Right renal cortex interstitium (tissue), 3 donors: ENCODE data around the gene C1orf105. TPM values are rescaled to one million over a fixed set of nuclear protein-coding genes. Genes with fewer than 3 reads are reported as not detected.

Experiments used
- DNase-seq, 3 donors: peaks; one replicate each; pipeline ENCODE4 v3.0.0-alpha.2; 2013; ENCODE audit warnings: low read depth in 3 of 3, low spot score in 2 of 3
- polyA plus RNA-seq, 3 donors: library from polyadenylated mRNA; unstranded; fragments of 120-200 nt; gene quantifications; one replicate each; pipeline ENCODE4 v1.2.1, GENCODE V29; 2013; ENCODE audit not compliant: insufficient read length in 3 of 3

Gene C1orf105
- polyA plus RNA-seq, 3 donors = 0.28 TPM; not detected in 2

GRCh38 chr1:172395576-172395975, 24.9 kb upstream of the C1orf105 start:
- no peak for DNase-seq

DNA sequence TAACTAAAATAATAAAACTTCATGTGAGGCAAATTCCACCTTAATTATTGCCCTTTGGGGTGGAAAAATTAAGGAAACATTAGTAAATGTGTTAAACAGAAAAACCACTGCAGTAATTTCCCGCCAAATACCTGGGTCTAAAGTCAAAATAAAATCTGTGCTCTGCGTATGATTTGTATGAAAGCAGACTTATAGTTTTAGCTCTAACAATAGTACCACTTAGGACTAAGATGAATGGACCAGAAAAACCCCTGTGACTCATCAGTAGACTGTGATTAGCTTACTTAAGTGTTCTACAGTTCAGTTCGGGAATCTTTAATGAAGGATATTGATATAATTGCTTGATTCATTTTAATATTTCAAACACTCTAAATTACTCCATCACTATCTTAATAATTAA, 23.3 kb upstream of the C1orf105 start:
- DNase-seq = no peak

DNA sequence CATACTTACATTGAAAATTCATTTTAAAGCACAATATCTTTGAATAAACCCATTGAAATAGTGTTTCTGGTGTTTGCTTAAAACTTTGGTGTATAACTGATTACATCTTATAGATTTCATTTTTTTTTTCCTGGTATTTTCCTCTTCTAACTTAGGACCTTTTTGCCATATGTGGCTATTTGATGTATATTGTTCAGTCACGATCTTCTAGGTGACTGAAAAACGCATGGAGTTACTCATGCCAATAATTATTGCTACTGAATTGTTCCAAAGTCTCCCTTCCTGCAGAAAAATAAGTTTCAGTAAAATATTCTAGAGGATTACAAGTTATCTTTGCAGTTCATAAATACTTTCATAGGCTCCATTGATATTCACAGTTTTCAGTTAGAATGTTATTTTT, 22.9 kb upstream of the C1orf105 start:
- no peak for DNase-seq

- no peak for DNase-seq
These were observed 22.3 kb upstream of the C1orf105 start for GRCh38 chr1:172398193-172398592.

GRCh38 chr1:172398970-172399755, 21.3 kb upstream of the C1orf105 start:
- DNase-seq = no peak

DNA sequence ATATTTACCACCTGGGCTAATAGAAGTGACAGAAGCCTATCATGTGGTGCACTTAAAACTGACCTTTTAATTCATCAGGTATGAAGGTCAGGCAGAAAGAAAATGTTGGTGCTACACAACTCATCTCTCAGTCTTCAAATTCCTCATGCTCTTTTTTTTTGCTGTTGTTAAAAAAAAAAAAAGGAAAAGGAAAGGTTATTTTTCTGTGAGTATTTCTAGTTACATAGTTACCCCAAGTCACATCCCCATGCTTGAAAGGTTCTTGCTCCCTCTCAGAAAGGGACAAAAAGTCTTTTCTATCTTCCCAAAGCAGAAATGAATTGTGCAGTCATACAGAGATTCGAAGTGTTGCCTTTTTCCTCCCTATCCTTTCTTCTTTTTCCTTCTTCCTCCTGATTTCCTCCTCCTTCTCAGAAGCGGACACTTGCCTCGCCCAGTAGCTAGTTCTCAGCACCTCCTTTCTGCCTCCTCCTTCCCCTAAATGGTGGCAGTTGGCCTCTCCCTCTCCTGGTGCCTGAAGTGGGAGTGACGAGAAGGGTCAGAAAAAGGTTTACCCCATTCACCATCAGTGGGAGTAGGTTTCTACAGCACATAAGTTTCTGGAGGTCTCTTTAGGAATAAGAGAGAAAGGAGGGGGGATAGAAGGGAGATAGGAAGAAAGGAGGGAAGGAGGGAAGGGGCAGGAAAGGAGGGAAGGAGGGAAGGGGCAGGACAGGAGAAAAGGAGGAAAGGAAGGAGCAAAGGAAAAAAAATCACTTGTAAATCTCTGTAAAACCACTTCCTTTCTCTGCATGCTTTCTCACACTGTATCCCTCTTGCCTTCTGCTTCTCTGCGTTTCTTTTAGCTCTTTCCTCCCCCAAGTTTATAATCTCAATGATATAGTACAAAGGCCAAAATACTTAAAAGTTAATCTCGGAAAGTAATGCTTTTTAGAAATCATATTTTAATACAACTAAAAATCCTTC, 20.4 kb upstream of the C1orf105 start:
- DNase-seq = no peak

GRCh38 chr1:172400722-172401105, 19.8 kb upstream of the C1orf105 start:
- no peak for DNase-seq

- no peak for DNase-seq
These were observed 19.0 kb upstream of the C1orf105 start for GRCh38 chr1:172401477-172401876.

- no peak for DNase-seq
These were observed 18.6 kb upstream of the C1orf105 start for GRCh38 chr1:172401892-172402291.

DNA sequence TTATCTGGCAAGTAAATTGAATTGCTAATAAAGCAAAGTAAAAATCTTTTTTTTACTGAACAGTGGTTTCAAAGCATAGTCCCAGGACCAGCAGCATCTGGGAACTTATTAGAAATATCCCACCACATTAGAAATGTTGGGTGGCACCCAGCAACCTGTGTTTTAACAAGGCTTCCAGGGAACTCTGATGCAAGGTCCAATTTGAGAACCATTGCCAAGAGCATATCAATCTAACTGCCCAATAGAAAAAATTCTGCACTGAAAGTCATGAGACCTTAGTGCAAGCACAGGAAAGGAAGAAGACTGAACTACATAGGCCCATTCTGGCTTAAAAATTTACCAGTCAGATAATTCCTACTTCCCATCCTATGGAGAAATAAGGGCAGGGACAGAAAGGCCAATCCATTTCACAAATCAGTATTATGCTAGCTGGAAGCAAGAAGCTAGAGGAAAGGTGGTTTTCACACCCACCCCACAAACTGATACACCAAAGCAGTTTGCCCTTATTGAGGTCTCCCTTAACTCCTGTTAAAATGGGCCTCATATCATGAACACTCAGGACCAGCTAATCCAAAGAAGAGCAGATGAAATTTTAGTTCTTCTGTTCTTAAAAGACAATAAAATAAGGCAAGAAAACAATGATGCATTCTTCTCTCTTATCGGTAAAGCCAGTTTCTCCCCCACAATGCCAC, 17.5 kb upstream of the C1orf105 start:
- no peak for DNase-seq

GRCh38 chr1:172404121-172404520, 16.4 kb upstream of the C1orf105 start:
- no peak for DNase-seq

GRCh38 chr1:172405912-172406311, 14.6 kb upstream of the C1orf105 start:
- DNase-seq = no peak

GRCh38 chr1:172406968-172407367, 13.5 kb upstream of the C1orf105 start:
- DNase-seq = no peak

- DNase-seq = no peak
These were observed 11.5 kb upstream of the C1orf105 start for GRCh38 chr1:172408958-172409357.

DNA sequence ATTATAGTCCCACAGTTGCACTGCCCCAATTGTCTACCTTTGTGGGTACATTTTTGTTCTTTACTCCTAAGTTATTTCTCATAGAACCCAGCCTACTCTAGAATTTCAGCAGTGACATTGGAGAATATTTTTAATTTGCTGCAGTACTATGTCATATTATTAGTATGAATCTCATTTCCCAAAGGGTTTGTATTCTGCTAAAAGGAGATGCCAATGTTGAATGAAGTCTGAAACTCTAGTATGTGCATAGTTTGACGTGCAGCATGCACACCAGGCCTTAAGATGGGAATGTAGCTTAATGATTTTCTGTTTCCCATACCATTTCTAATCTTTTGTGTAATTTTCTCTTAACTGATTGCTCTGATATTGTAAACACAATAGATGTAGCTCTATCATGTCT, 10.5 kb upstream of the C1orf105 start:
- DNase-seq = no peak

- DNase-seq = no peak
These were observed 8.6 kb upstream of the C1orf105 start for GRCh38 chr1:172411791-172412338.

GRCh38 chr1:172414331-172414730, 6.2 kb upstream of the C1orf105 start:
- DNase-seq = no peak

GRCh38 chr1:172416496-172417035, 3.9 kb upstream of the C1orf105 start:
- no peak for DNase-seq

DNA sequence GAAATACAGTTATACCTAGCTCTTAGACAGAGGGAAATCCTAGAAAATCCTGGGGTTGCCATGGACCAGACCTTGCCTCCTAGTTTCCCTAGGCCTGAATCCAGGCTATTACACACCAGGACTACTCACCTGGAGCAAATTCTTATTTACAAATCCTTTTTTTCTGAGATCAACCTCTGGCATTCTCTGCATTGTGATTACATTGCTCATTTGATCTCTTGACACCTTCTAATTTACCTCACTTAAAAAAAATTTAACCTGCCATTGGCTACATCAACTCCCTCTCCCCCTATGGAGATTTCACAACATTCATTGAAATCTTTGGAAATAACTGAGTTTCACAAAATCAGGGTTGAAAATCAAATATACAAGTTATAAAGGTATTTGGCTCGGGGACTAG, 2.9 kb upstream of the C1orf105 start:
- DNase-seq = no peak

GRCh38 chr1:172421974-172422604, 1.6 kb downstream of the C1orf105 start:
- no peak for DNase-seq
